Pancreas (tissue), 10 donors: Measurements from ENCODE around the gene GALR1. TPM values are rescaled to one million over a fixed set of nuclear protein-coding genes. Genes with fewer than 3 reads are reported as not detected.

Experiments used
- ATAC-seq, 4 donors: fragments of 200-7000 bp; cut with Tn5 transposase; one replicate each; pipeline versions ENCODE4 v1.8.0 to v1.9.1; 2020; ENCODE audit warnings: mild to moderate bottlenecking in 4 of 4, moderate library complexity in 4 of 4
- DNase-seq, 6 donors: peaks; one replicate each; pipeline ENCODE4 v3.0.0-alpha.2; 2020
- FAIRE-seq: peaks from 2 replicates; lab custom pipeline; 2012; peaks lifted over from hg19 to GRCh38; lab: Jason Lieb, UNC
- H3K27ac ChIP-seq, 4 donors: fragments of 200-600 bp; sonication (generic); 1 replicate in 3 of 4; 2 replicates in 1 of 4; pipeline versions ENCODE4 v1.5.0 to v1.8.0; 2020
- H3K27me3 ChIP-seq, 4 donors: fragments of 200-600 bp; one replicate each; pipeline ENCODE4 v1.8.0; 2021
- H3K36me3 ChIP-seq, 3 donors: fragments of 200-600 bp; sonication (generic) in 1 of 3; one replicate each; pipeline versions ENCODE4 v1.5.0 to v1.8.0; 2020 to 2021
- H3K4me1 ChIP-seq, 3 donors: fragments of 200-600 bp; one replicate each; pipeline ENCODE4 v1.8.0; 2021
- H3K4me3 ChIP-seq, 4 donors: fragments of 200-600 bp; sonication (generic) in 2 of 4; one replicate each; pipeline versions ENCODE4 v1.5.0 to v1.8.0; 2020 to 2021
- H3K9me3 ChIP-seq, 4 donors: fragments of 200-600 bp; one replicate each; pipeline ENCODE4 v1.8.0; 2021
- CTCF ChIP-seq, 4 donors: fragments of 200-600 bp; sonication (generic) in 3 of 4; IDR thresholded peaks; one replicate each; pipeline versions ENCODE4 v1.5.0 to v1.8.0; 2021; ENCODE audit warnings: antibody characterized with exemption in 4 of 4
- WGBS, 2 donors: extraction: QIAGEN DNeasy Blood & Tissue Kit; methylation state at CpG; one replicate each; pipeline ENCODE4 v1.1.7; 2013; 5-methylcytosine and 5-hydroxymethylcytosine counted together
- intact Hi-C, 3 donors: fragments of 100-400 bp; cut with DNase I; formaldehyde crosslinking; loops; one replicate each; pipeline versions ENCODE4 v1.11.1 to v1.14.2; 2022
- polyA plus RNA-seq, 2 donors: library from polyadenylated mRNA; stranded (reverse); fragments of 200-250 nt; gene quantifications; one replicate each; pipeline ENCODE4 v1.2.3, GENCODE V29; 2013
- total RNA-seq, 6 donors: library from RNA; stranded (reverse); fragmentation: NEBNext Ultra II Directional in 4 of 6; extraction: Animal tissue kit (Norgen Biotek cat#: 25700) in 4 of 6; gene quantifications; one replicate each; pipeline versions ENCODE4 v1.2.1 to v1.2.4, GENCODE V29; 2021 to 2023
- donor health status: healthy with polysubstance abuse.
- donor health status: DM: no; HTN: no; CAD: no; lungs with moderate emphysema.
- donor health status: DM: no; HTN: no; CAD: no.
- donor health status: control.
- donor health status: control.
- donor health status: Bipolar disorder and iron deficiency.
- donor health status: DM: yes; HTN: yes; CAD: no.
- donor health status: DM: no; HTN: no; CAD: no.
- donor health status: DM: no; HTN: no; CAD: no.
- donor health status: DM: yes; HTN: yes; CAD: no.

GALR1 gene
- total and polyA plus RNA-seq, 8 donors, result under 0.01 to 0.16 (median 0.04) TPM; not detected in 2

- no peak for TF ChIP-seq CTCF (IDR thresholded peaks at IDR 0.05)
- peaks cover 0 to 6% (median 0%) of the 10 kb centered on the region in 3 donors for H3K4me1 ChIP-seq
- H3K36me3 ChIP-seq, result no peaks in the 10 kb centered on the region
- no peak for ATAC-seq
- FAIRE-seq, result no peak
- no peak overlapping the region for H3K27ac ChIP-seq
- no peak overlapping the region for H3K4me3 ChIP-seq
- H3K27me3 ChIP-seq, result no peaks in the 10 kb centered on the region
- H3K9me3 ChIP-seq, result no peaks in the 10 kb centered on the region
- WGBS, 2 donors, result 83 to 88% methylated on average over 12 of the region's 12 CpGs
- DNase-seq, result no peak
- intact Hi-C loops, result no loop called here
These were observed 40.1 kb upstream of the GALR1 start for GRCh38 chr18:77209587-77209986.

- no peak for DNase-seq
- Histone ChIP-seq H3K27me3 (no peaks in the 10 kb centered on the region), H3K4me3 (no peak overlapping the region), H3K36me3 (no peaks in the 10 kb centered on the region), H3K27ac (no peak overlapping the region), H3K9me3 (no peaks in the 10 kb centered on the region), H3K4me1 (peaks cover 0 to 6% (median 0%) of the 10 kb centered on the region in 3 donors)
- no peak for FAIRE-seq
- no peak for ATAC-seq
- WGBS, 2 donors, result 69 to 75% methylated on average over 7 of the region's 7 CpGs
- no peak for TF ChIP-seq CTCF (IDR thresholded peaks at IDR 0.05)
- intact Hi-C loops, result loop anchor here in 2 of 3 donors (5.0 to 10.0 kb wide), 2 partner anchors 205 to 208 kb away; no protein-coding TSS in a partner anchor
These were observed 39.4 kb upstream of the GALR1 start for GRCh38 chr18:77210249-77210648.

GRCh38 chr18:77218642-77219041 is 31.0 kb upstream of the GALR1 start:
- WGBS, 2 donors, result 72 to 80% methylated on average over 4 of the region's 4 CpGs
- Histone ChIP-seq H3K9me3 (no peaks in the 10 kb centered on the region), H3K36me3 (no peaks in the 10 kb centered on the region), H3K27ac (no peak overlapping the region), H3K4me3 (no peak overlapping the region), H3K4me1 (no peaks in the 10 kb centered on the region), H3K27me3 (no peaks in the 10 kb centered on the region)
- TF ChIP-seq CTCF (IDR thresholded peaks at IDR 0.05), result no peak
- FAIRE-seq (no peak), DNase-seq (no peak), ATAC-seq (no peak)
- intact Hi-C loops, result loop anchor here in 1 of 3 donors (10.0 kb wide), 1 partner anchor 214 kb away; no protein-coding TSS in a partner anchor

- DNase-seq, result no peak
- Histone ChIP-seq H3K9me3 (no peaks in the 10 kb centered on the region), H3K4me1 (no peaks in the 10 kb centered on the region), H3K4me3 (no peak overlapping the region), H3K27ac (no peak overlapping the region), H3K36me3 (no peaks in the 10 kb centered on the region), H3K27me3 (no peaks in the 10 kb centered on the region)
- no peak for FAIRE-seq
- TF ChIP-seq CTCF (IDR thresholded peaks at IDR 0.05), result no peak
- intact Hi-C loops, result no loop called here
- WGBS, 2 donors, result 76 to 80% methylated on average over 3 of the region's 3 CpGs
- ATAC-seq, result no peak
These were observed 28.9 kb upstream of the GALR1 start for GRCh38 chr18:77220726-77221125.

GRCh38 chr18:77222464-77222863 is 27.2 kb upstream of the GALR1 start:
- no peaks in the 10 kb centered on the region for H3K27me3 ChIP-seq
- H3K9me3 ChIP-seq, result no peaks in the 10 kb centered on the region
- FAIRE-seq (no peak), DNase-seq (no peak), ATAC-seq (peak in 2 of 4 donors; percentile 40 to 64)
- intact Hi-C loops, result no loop called here
- H3K4me1 ChIP-seq, result no peaks in the 10 kb centered on the region
- no peak overlapping the region for H3K27ac ChIP-seq
- no peak overlapping the region for H3K4me3 ChIP-seq
- H3K36me3 ChIP-seq, result no peaks in the 10 kb centered on the region
- WGBS, 2 donors, result 26 to 42% methylated on average over 3 of the region's 3 CpGs
- no peak for TF ChIP-seq CTCF (IDR thresholded peaks at IDR 0.05)
